ENCODE results near the gene BCR. TPM values are rescaled to one million over a fixed set of nuclear protein-coding genes. Genes with fewer than 3 reads are reported as not detected.
"Not testable (repeated sequence)": the region's sequence is repeated elsewhere in the genome, so short reads cannot be mapped to it uniquely, and the experiment has no call there.

BCR gene
- polyA plus RNA-seq, 1 donor (not counting 4 experiments of a cell fraction or from before 2014, with no cell fraction given), result 25.8 TPM

- dilution Hi-C loops (cut with MboI; ENCODE audit: extremely low pct_ligation_motif_present, low sequenced_read_pairs), result no loop called here
- H3K4me1 ChIP-seq (ENCODE audit: control insufficient read depth, extremely low read depth, insufficient read depth, low read length), result peaks cover 18% of the 10 kb centered on the region
- no peaks in the 10 kb centered on the region for H3K9me3 ChIP-seq (ENCODE audit: control insufficient read depth, low read depth, low read length)
- FAIRE-seq, result no peak
- H3K79me2 ChIP-seq (ENCODE audit: control insufficient read depth, insufficient read depth, low read length), result no peaks in the 10 kb centered on the region
- H3K36me3 ChIP-seq (ENCODE audit: control insufficient read depth in 2 of 2, extremely low read depth in 1 of 2, insufficient read depth in 2 of 2, low read length in 2 of 2), result no peaks in the 10 kb centered on the region
- H3K27ac ChIP-seq (ENCODE audit: control insufficient read depth, insufficient read depth, low read length), result no peak overlapping the region
- H3K9ac ChIP-seq (ENCODE audit: control insufficient read depth, extremely low read depth, insufficient read depth, low read length), result no peak overlapping the region
- DNase-seq (ENCODE audit: low read depth, low spot score), result no peak
- TF ChIP-seq EZH2 (IDR thresholded peaks at IDR 0.05; ENCODE audit: low read length) (no peak), CTCF (optimal IDR thresholded peaks at IDR 0.05 in 1 of 3, IDR thresholded peaks at IDR 0.05 in 1 of 3, conservative IDR thresholded peaks at IDR 0.05 in 1 of 3; ENCODE audit: extremely low read depth in 1 of 3, insufficient read depth in 2 of 3, low read length in 3 of 3) (no peak)
- no peaks in the 10 kb centered on the region for H4K20me1 ChIP-seq (ENCODE audit: control insufficient read depth, extremely low read depth, insufficient read depth, low read length)
- H3K9me1 ChIP-seq (ENCODE audit: control insufficient read depth, extremely low read depth, insufficient read depth, low read length), result no peaks in the 10 kb centered on the region
- H2AFZ ChIP-seq (ENCODE audit: control insufficient read depth, low read length), result no peak overlapping the region
- H3K4me2 ChIP-seq (ENCODE audit: control insufficient read depth, extremely low read depth, insufficient read depth, low read depth, low read length), result no peak overlapping the region
- no peak overlapping the region for H3K4me3 ChIP-seq (ENCODE audit: control insufficient read depth in 2 of 3, extremely low read depth in 1 of 3, insufficient read depth in 2 of 3, low read depth in 1 of 3, low read length in 3 of 3)
- no peaks in the 10 kb centered on the region for H3K27me3 ChIP-seq (ENCODE audit: control insufficient read depth, extremely low read depth, insufficient read depth, low read length)
Measured at GRCh38 chr22:23133922-23134321, 46.4 kb upstream of the BCR start.

DNA sequence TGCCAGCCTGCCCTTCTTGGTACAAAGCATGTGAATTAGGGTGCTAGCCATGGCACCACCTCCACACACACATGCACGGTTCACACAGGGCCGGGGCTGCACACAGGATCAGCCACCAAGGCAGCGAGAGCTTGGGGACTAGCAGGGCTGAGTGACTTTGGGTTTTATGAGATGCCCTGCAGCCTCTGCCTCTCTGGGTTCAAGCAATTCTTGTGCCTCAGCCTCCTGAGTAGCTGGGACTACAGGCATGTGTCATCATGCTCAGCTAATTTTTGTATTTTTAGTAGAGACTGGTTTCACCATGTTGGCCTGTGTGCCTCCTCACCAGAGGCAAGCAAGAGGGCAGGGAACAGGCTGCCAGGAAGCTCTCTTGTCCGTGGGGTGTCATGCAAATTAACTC, 43.3 kb upstream of the BCR start:
- FAIRE-seq; H3K27ac ChIP-seq (ENCODE audit: control insufficient read depth, insufficient read depth, low read length); H3K9ac ChIP-seq (ENCODE audit: control insufficient read depth, extremely low read depth, insufficient read depth, low read length); DNase-seq (ENCODE audit: low read depth, low spot score); H3K27me3 ChIP-seq (ENCODE audit: control insufficient read depth, extremely low read depth, insufficient read depth, low read length); H3K79me2 ChIP-seq (ENCODE audit: control insufficient read depth, insufficient read depth, low read length); H3K9me1 ChIP-seq (ENCODE audit: control insufficient read depth, extremely low read depth, insufficient read depth, low read length); H3K36me3 ChIP-seq (ENCODE audit: control insufficient read depth in 2 of 2, extremely low read depth in 1 of 2, insufficient read depth in 2 of 2, low read length in 2 of 2); dilution Hi-C loops (cut with MboI; ENCODE audit: extremely low pct_ligation_motif_present, low sequenced_read_pairs); H3K4me2 ChIP-seq (ENCODE audit: control insufficient read depth, extremely low read depth, insufficient read depth, low read depth, low read length); H3K4me3 ChIP-seq (ENCODE audit: control insufficient read depth in 2 of 3, extremely low read depth in 1 of 3, insufficient read depth in 2 of 3, low read depth in 1 of 3, low read length in 3 of 3); H4K20me1 ChIP-seq (ENCODE audit: control insufficient read depth, extremely low read depth, insufficient read depth, low read length); H2AFZ ChIP-seq (ENCODE audit: control insufficient read depth, low read length); H3K9me3 ChIP-seq (ENCODE audit: control insufficient read depth, low read depth, low read length): not testable (repeated sequence)
- H3K4me1 ChIP-seq (ENCODE audit: control insufficient read depth, extremely low read depth, insufficient read depth, low read length), result peaks cover 26% of the 10 kb centered on the region

- Histone ChIP-seq H3K9ac (ENCODE audit: control insufficient read depth, extremely low read depth, insufficient read depth, low read length) (no peak overlapping the region), H3K4me3 (ENCODE audit: control insufficient read depth in 2 of 3, extremely low read depth in 1 of 3, insufficient read depth in 2 of 3, low read depth in 1 of 3, low read length in 3 of 3) (no peak overlapping the region), H3K36me3 (ENCODE audit: control insufficient read depth in 2 of 2, extremely low read depth in 1 of 2, insufficient read depth in 2 of 2, low read length in 2 of 2) (no peaks in the 10 kb centered on the region), H3K4me2 (ENCODE audit: control insufficient read depth, extremely low read depth, insufficient read depth, low read depth, low read length) (no peak overlapping the region), H3K79me2 (ENCODE audit: control insufficient read depth, insufficient read depth, low read length) (no peaks in the 10 kb centered on the region), H3K9me1 (ENCODE audit: control insufficient read depth, extremely low read depth, insufficient read depth, low read length) (no peaks in the 10 kb centered on the region), H3K27me3 (ENCODE audit: control insufficient read depth, extremely low read depth, insufficient read depth, low read length) (no peaks in the 10 kb centered on the region), H3K4me1 (ENCODE audit: control insufficient read depth, extremely low read depth, insufficient read depth, low read length) (peaks cover 29% of the 10 kb centered on the region), H4K20me1 (ENCODE audit: control insufficient read depth, extremely low read depth, insufficient read depth, low read length) (no peaks in the 10 kb centered on the region), H3K9me3 (ENCODE audit: control insufficient read depth, low read depth, low read length) (no peaks in the 10 kb centered on the region), H3K27ac (ENCODE audit: control insufficient read depth, insufficient read depth, low read length) (no peak overlapping the region), H2AFZ (ENCODE audit: control insufficient read depth, low read length) (peak overlapping the region; percentile 54)
- no peak for FAIRE-seq
- dilution Hi-C loops (cut with MboI; ENCODE audit: extremely low pct_ligation_motif_present, low sequenced_read_pairs), result no loop called here
- TF ChIP-seq EZH2 (IDR thresholded peaks at IDR 0.05; ENCODE audit: low read length) (no peak), CTCF (optimal IDR thresholded peaks at IDR 0.05 in 1 of 3, IDR thresholded peaks at IDR 0.05 in 1 of 3, conservative IDR thresholded peaks at IDR 0.05 in 1 of 3; ENCODE audit: extremely low read depth in 1 of 3, insufficient read depth in 2 of 3, low read length in 3 of 3) (no peak)
- DNase-seq (ENCODE audit: low read depth, low spot score), result no peak
Measured at GRCh38 chr22:23137468-23137867, 42.8 kb upstream of the BCR start.
